Activated B cell treated with CpG ODN at 0.5 μM for 24 hours (primary cell): ENCODE measurements around the gene GRIN1. TPM values are rescaled to one million over a fixed set of nuclear protein-coding genes. Genes with fewer than 3 reads are reported as not detected.

Experiments
- ATAC-seq: fragments of 200-7000 bp; cut with Tn5 transposase; one replicate; pipeline ENCODE4 v1.10.0; 2021; ENCODE audit warnings: low read depth, mild to moderate bottlenecking, moderate library complexity
- CTCF ChIA-PET: fragments of 350-600 bp; sonication (Branson Sonifier 250); formaldehyde crosslinking; loops from one replicate; lab custom pipeline; 2021; ENCODE audit warnings: antibody characterized with exemption; lab: Charles Lee
- POLR2A ChIA-PET: fragments of 350-600 bp; sonication (Branson Sonifier 250); formaldehyde crosslinking; loops from one replicate; lab custom pipeline; 2021; ENCODE audit warnings: antibody characterized with exemption; lab: Charles Lee
- DNase-seq: peaks from one replicate; pipeline ENCODE4 v3.0.0; 2022
- H3K27ac Mint-ChIP-seq: one replicate; pipeline ENCODE4 v1.8.0; 2020; ENCODE audit warnings: mixed read lengths
- H3K27me3 Mint-ChIP-seq: one replicate; pipeline ENCODE4 v1.8.0; 2021; ENCODE audit warnings: mixed read lengths
- H3K36me3 Mint-ChIP-seq: one replicate; pipeline ENCODE4 v1.8.0; 2021; ENCODE audit warnings: low read depth, mixed read lengths
- H3K4me1 Mint-ChIP-seq: one replicate; pipeline ENCODE4 v1.8.0; 2021; ENCODE audit warnings: mixed read lengths
- H3K4me3 Mint-ChIP-seq: one replicate; pipeline ENCODE4 v1.8.0; 2020; ENCODE audit warnings: mild to moderate bottlenecking, mixed read lengths
- H3K9me3 Mint-ChIP-seq: one replicate; pipeline ENCODE4 v1.8.0; 2020; ENCODE audit warnings: mixed read lengths
- intact Hi-C: fragments of 100-400 bp; cut with micrococcal nuclease; formaldehyde crosslinking; loops from one replicate; pipeline ENCODE4 v1.15.1; 2024
- total RNA-seq: library from RNA; stranded (reverse); gene quantifications from 2 replicates; pipeline ENCODE4 v1.2.3, GENCODE V29; 2022
- TF ChIP-seq, protein P1 (sequence below): fragments of 200-600 bp; IDR thresholded peaks from one replicate; pipeline ENCODE4 v1.8.0; 2022; ENCODE audit warnings: antibody characterized with exemption, mild to moderate bottlenecking

The GRIN1 gene
- total RNA-seq, 1 donor from 2014 or later = 0.22 TPM

GRCh38 chr9:137128158-137128861 lies 10.6 kb upstream of the GRIN1 start:
- POLR2A ChIA-PET = interaction anchor here (0.6 to 3.5 kb wide), 16 partner anchors 8 to 449 kb away, joined by 3 to 76 read pairs (median 6); partner anchors contain the start of genes DPP7, LRRC26, RNF208 and SSNA1
- Mint-ChIP-seq H3K27ac (peak overlapping the region; percentile 88), H3K4me1 (peaks cover 41% of the 10 kb centered on the region), H3K36me3 (peaks cover 2% of the 10 kb centered on the region), H3K9me3 (no peaks in the 10 kb centered on the region), H3K27me3 (peaks cover 2% of the 10 kb centered on the region), H3K4me3 (peak overlapping the region; percentile 82)
- ATAC-seq = no peak
- DNase-seq = no peak
- CTCF ChIA-PET = interaction anchor here (1.2 kb wide), 2 partner anchors 9 to 81 kb away, joined by 3 to 4 read pairs; no protein-coding TSS in a partner anchor
- TF ChIP-seq, protein P1, sequence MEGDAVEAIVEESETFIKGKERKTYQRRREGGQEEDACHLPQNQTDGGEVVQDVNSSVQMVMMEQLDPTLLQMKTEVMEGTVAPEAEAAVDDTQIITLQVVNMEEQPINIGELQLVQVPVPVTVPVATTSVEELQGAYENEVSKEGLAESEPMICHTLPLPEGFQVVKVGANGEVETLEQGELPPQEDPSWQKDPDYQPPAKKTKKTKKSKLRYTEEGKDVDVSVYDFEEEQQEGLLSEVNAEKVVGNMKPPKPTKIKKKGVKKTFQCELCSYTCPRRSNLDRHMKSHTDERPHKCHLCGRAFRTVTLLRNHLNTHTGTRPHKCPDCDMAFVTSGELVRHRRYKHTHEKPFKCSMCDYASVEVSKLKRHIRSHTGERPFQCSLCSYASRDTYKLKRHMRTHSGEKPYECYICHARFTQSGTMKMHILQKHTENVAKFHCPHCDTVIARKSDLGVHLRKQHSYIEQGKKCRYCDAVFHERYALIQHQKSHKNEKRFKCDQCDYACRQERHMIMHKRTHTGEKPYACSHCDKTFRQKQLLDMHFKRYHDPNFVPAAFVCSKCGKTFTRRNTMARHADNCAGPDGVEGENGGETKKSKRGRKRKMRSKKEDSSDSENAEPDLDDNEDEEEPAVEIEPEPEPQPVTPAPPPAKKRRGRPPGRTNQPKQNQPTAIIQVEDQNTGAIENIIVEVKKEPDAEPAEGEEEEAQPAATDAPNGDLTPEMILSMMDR = no peak
- intact Hi-C loops = loop anchor here (2.0 to 10.0 kb wide), 4 partner anchors 39 to 149 kb away; partner anchors contain the start of genes NPDC1, TOR4A and TPRN

DNA sequence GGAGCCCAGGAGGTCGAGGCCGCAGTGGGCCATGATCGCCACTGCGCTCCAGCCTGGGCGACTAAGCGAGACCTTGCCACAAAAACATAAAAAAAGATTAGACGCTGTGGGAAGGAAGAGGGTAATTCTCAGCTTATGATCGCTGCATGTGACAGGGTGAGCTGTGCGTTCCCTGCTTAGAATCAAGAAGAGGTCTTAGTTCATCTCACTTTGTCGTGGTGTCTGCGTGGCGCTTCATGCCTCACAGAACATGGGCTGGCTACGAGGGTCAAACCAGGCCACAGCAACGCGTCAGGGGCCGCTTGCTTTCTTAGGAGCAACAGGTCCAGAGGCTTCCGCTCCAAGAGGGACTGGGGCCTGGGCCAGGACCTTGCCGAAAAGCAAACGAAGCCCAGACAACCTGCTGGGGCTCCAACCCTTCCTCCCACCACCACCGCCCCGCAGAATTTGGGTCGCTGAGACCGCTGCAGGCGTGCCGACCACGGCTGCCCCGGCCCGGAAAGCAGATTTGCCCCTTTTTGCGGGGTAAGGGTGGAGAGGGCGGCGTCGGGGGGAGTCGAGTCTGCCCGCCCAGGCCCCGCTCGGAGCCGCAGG lies 10.0 kb upstream of the GRIN1 start:
- POLR2A ChIA-PET = interaction anchor here (0.7 to 3.5 kb wide), 22 partner anchors 10 to 423 kb away, joined by 3 to 76 read pairs (median 5); partner anchors contain the start of genes ANAPC2, DPP7, GRIN1 and MAN1B1
- no peak for ATAC-seq
- TF ChIP-seq, protein P1 = no peak

GRCh38 chr9:137129456-137130175 lies 9.3 kb upstream of the GRIN1 start:
- Mint-ChIP-seq H3K9me3 (no peaks in the 10 kb centered on the region), H3K4me3 (peak overlapping the region; percentile 82), H3K36me3 (peaks cover 2% of the 10 kb centered on the region), H3K27me3 (peaks cover 2% of the 10 kb centered on the region), H3K27ac (peak overlapping the region; percentile 80), H3K4me1 (peaks cover 32% of the 10 kb centered on the region)
- POLR2A ChIA-PET = interaction anchor here (0.6 to 3.5 kb wide), 28 partner anchors 9 to 423 kb away, joined by 3 to 76 read pairs (median 4); partner anchors contain the start of genes ANAPC2, DPP7, GRIN1 and MAN1B1
- ATAC-seq (peak; percentile 95), DNase-seq (peak; percentile 88)
- TF ChIP-seq, protein P1 = no peak
- intact Hi-C loops = loop anchor here (1.0 to 10.0 kb wide), 6 partner anchors 11 to 148 kb away; partner anchors contain the start of genes NPDC1, TOR4A and TPRN
- CTCF ChIA-PET = interaction anchor here (0.6 to 1.6 kb wide), 7 partner anchors 9 to 182 kb away, joined by 3 to 5 read pairs (median 3); partner anchors contain the start of gene SSNA1

More for the DNA sequence above, 10.0 kb upstream of the GRIN1 start:
- no peak for DNase-seq
- peak overlapping the region; percentile 88 for H3K27ac Mint-ChIP-seq
- H3K27me3 Mint-ChIP-seq = peaks cover 2% of the 10 kb centered on the region
- intact Hi-C loops = loop anchor here (1.0 to 10.0 kb wide), 6 partner anchors 11 to 148 kb away; partner anchors contain the start of genes NPDC1, TOR4A and TPRN
- no peaks in the 10 kb centered on the region for H3K9me3 Mint-ChIP-seq
- H3K4me1 Mint-ChIP-seq = peaks cover 35% of the 10 kb centered on the region
- H3K36me3 Mint-ChIP-seq = peaks cover 2% of the 10 kb centered on the region
- peak overlapping the region; percentile 82 for H3K4me3 Mint-ChIP-seq
- CTCF ChIA-PET = interaction anchor here (0.8 to 1.6 kb wide), 4 partner anchors 10 to 181 kb away, joined by 3 to 5 read pairs (median 3); partner anchors contain the start of gene SSNA1

DNA sequence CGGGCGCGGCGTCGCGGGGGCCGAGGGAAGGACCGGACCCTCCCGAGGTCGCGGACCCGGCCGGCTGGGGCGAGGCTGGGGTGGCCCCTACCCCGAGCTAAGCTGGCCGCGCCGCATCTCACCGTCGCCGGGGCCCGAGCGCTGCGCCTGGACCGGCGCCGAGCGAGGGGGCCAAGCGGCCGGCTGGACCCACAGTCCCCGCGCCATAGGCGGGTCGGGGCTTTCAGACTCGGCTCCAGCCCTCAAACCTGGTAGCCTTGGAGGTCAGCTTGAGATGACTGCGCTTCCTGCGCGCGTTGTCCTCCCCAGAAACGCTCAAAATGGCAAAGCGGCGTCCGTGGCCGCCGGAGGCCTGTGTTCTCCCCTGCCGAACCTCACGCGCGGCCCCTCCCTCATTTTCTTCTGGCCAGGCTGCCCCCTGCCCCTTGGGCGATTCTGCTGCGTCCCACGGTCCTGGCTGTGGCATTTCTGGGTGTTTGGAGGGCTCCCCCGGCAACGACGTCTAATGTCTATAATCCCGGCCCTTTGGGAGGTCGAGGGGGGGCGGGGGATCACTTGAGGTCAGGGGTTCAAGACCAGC lies 8.7 kb upstream of the GRIN1 start:
- Mint-ChIP-seq H3K4me3 (peak overlapping the region; percentile 81), H3K9me3 (no peaks in the 10 kb centered on the region), H3K27ac (peak overlapping the region; percentile 69), H3K27me3 (peaks cover 5% of the 10 kb centered on the region), H3K4me1 (peaks cover 32% of the 10 kb centered on the region), H3K36me3 (peaks cover 2% of the 10 kb centered on the region)
- ATAC-seq (peak; percentile 3), DNase-seq (no peak)
- intact Hi-C loops = no loop called here
- TF ChIP-seq, protein P1 = no peak
- ChIA-PET POLR2A (interaction anchor here (0.7 to 3.5 kb wide), 23 partner anchors 8 to 422 kb away, joined by 3 to 76 read pairs (median 5); partner anchors contain the start of genes ANAPC2, DPP7, GRIN1 and MAN1B1), CTCF (interaction anchor here (0.7 to 1.6 kb wide), 4 partner anchors 58 to 182 kb away, joined by 3 to 5 read pairs (median 3); partner anchors contain the start of gene SSNA1)
